IPS-18c (cell line): ENCODE data around the gene PDE2A.

Experiments
- H3K4me3 ChIP-seq: 2 replicates; pipeline ENCODE4 v1.7.0; 2013; ENCODE audit warnings: low read depth, mild to moderate bottlenecking, low read length, moderate library complexity; ENCODE audit not compliant: insufficient read depth
- H3K9me3 ChIP-seq: one replicate; pipeline ENCODE4 v1.6.1; 2013; ENCODE audit warnings: mild to moderate bottlenecking, low read length, moderate library complexity; ENCODE audit not compliant: control insufficient read depth, insufficient read depth

Gene PDE2A

GRCh38 chr11:72690166-72690565, 15.9 kb upstream of the PDE2A start:
- peaks cover 4% of the 10 kb centered on the region for H3K9me3 ChIP-seq
- H3K4me3 ChIP-seq: no peak overlapping the region

- Histone ChIP-seq H3K9me3 (peaks cover 4% of the 10 kb centered on the region), H3K4me3 (no peak overlapping the region)
Observed at GRCh38 chr11:72688929-72689328, 14.7 kb upstream of the PDE2A start.

- H3K4me3 ChIP-seq: no peak overlapping the region
Observed at GRCh38 chr11:72688486-72688885, 14.3 kb upstream of the PDE2A start.

GRCh38 chr11:72687326-72687725, 13.1 kb upstream of the PDE2A start:
- no peak overlapping the region for H3K4me3 ChIP-seq

More at GRCh38 chr11:72688486-72688885, 14.3 kb upstream of the PDE2A start:
- peaks cover 4% of the 10 kb centered on the region for H3K9me3 ChIP-seq

GRCh38 chr11:72686639-72687220, 12.5 kb upstream of the PDE2A start:
- H3K9me3 ChIP-seq: peaks cover 2% of the 10 kb centered on the region
- H3K4me3 ChIP-seq: no peak overlapping the region

More at GRCh38 chr11:72687326-72687725, 13.1 kb upstream of the PDE2A start:
- H3K9me3 ChIP-seq: peaks cover 2% of the 10 kb centered on the region

GRCh38 chr11:72685560-72686480, 11.6 kb upstream of the PDE2A start:
- Histone ChIP-seq H3K4me3 (no peak overlapping the region), H3K9me3 (peaks cover 2% of the 10 kb centered on the region)

GRCh38 chr11:72684236-72684912, 10.2 kb upstream of the PDE2A start:
- no peaks in the 10 kb centered on the region for H3K9me3 ChIP-seq
- H3K4me3 ChIP-seq: no peak overlapping the region

GRCh38 chr11:72683782-72684200, 9.6 kb upstream of the PDE2A start:
- H3K9me3 ChIP-seq: no peaks in the 10 kb centered on the region
- no peak overlapping the region for H3K4me3 ChIP-seq

- Histone ChIP-seq H3K9me3 (no peaks in the 10 kb centered on the region), H3K4me3 (no peak overlapping the region)
Observed at GRCh38 chr11:72682858-72683243, 8.6 kb upstream of the PDE2A start.

- H3K4me3 ChIP-seq: no peak overlapping the region
- H3K9me3 ChIP-seq: no peaks in the 10 kb centered on the region
Observed at GRCh38 chr11:72682238-72682857, 8.1 kb upstream of the PDE2A start.

- no peak overlapping the region for H3K4me3 ChIP-seq
- no peaks in the 10 kb centered on the region for H3K9me3 ChIP-seq
Observed at GRCh38 chr11:72681226-72682153, 7.3 kb upstream of the PDE2A start.

- H3K4me3 ChIP-seq: no peak overlapping the region
- H3K9me3 ChIP-seq: no peaks in the 10 kb centered on the region
Observed at GRCh38 chr11:72680624-72681158, 6.5 kb upstream of the PDE2A start.

- H3K4me3 ChIP-seq: no peak overlapping the region; the same call in 1 of the 2 replicates
- H3K9me3 ChIP-seq: no peaks in the 10 kb centered on the region
Observed at GRCh38 chr11:72679869-72680268, 5.6 kb upstream of the PDE2A start.

- Histone ChIP-seq H3K9me3 (no peaks in the 10 kb centered on the region), H3K4me3 (no peak overlapping the region)
Observed at GRCh38 chr11:72678524-72678923, 4.3 kb upstream of the PDE2A start.

GRCh38 chr11:72676861-72677341, 2.7 kb upstream of the PDE2A start:
- Histone ChIP-seq H3K4me3 (peak overlapping the region; percentile 15; the same call in 1 of the 2 replicates), H3K9me3 (no peaks in the 10 kb centered on the region)

- H3K9me3 ChIP-seq: no peaks in the 10 kb centered on the region
- H3K4me3 ChIP-seq: no peak overlapping the region
Observed at GRCh38 chr11:72675221-72675620, 999 bp upstream of the PDE2A start.
